HG02798 (cell line): Measurements from ENCODE around the gene TIMP2.
A peak's percentile ranks its signal among the peaks of the same experiment; 100 is the strongest.

Experiments used
- ATAC-seq: cut with Tn5 transposase; IDR thresholded peaks from one replicate; pipeline ENCODE4 v1.9.1; 2021; ENCODE audit warnings: mild to moderate bottlenecking; ENCODE audit not compliant: unreplicated experiment, poor library complexity

The TIMP2 gene

DNA sequence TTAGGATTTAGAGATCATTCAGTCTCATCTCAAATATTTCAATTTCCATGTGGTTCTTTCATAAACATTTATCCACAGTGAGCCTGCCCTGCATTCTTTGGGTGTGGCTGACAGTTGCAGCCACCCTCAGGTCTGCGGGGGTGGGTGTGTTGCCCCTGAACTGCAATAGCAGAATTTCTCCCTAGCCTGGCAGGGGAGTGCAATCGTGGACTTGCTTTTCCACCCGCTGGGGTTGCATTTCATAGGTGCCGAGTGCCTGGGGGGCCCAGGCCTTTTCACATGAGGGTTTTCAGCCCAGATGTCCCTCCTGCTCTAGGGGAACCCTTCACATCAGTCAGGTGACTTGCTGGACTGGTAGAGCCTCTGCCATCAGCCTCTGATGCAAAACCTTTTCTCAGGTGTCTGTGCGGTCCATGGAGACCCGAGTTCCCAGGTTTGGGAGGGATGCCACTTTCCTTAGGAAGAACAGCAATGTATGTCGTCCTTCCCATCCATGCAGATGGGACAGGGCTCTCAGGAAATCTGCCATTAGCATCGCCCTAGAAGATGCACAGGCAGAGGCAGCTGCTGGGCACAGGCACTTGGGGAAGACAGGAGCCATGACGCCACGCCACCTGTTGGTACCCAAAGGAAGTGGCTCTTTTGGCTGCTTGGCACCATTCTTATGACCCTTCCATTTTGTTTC, 82.2 kb downstream of the TIMP2 start:
- no peak for ATAC-seq

DNA sequence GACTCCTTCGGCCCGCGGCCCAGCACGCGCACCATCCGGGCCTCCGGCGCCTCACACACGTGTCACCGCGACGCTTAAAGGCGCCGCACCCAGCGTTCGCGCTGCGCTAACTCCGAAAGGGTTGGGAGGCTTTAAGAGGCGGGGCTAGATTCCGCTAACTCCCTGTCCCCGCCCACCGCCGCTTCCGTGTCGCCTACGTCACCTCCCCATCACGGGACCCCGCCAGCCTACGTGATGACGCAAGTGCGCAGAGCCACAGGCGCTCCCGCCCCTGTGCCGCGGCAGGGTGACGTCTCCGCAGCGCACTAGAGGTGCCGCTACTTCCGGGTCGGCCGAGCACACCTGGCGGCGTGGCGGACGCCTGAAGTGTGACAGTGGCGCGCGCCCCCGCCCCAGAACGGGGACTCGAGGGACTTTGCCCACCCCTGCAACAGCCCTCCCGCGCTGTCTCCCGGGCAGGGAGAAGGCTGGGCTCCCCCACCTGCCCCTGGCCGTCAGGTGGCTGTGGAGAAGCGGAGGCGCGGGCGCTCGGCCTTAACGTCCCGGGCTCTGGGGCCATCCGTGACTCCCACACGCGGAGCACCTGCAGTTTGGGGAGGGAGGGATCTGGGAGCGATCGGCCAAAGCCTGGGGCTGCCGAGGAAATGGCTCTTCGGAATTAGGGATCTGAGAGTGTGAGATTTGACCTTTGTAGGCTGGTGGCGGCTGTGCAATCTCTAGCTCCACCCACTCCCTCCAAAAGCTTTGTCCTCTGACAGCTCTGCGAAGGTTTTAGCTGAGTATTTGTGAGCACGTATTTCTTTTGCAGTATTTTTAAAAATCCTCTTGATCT, 84.2 kb downstream of the TIMP2 start, which contains the start of gene USP36:
Gene USP36, minus strand, starts transcription at position 35 of the 832 bp plus-strand sequence. CDS start 4,451 bp downstream, outside the sequence.
- peak; percentile 95 for ATAC-seq

DNA sequence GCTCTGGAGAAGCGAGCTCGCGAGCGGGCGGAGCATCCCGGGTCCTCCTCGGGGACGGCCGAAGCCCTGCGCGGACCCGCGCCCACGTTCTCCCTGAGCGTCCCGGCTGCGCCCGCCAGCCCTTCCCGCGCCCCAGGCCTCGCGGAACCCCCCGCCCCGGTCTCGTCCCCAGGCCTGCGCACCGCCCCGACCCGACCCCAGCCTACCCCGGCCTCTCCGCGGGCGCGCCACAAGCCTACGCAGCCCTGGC, 84.7 kb downstream of the TIMP2 start:
- ATAC-seq, result no peak

DNA sequence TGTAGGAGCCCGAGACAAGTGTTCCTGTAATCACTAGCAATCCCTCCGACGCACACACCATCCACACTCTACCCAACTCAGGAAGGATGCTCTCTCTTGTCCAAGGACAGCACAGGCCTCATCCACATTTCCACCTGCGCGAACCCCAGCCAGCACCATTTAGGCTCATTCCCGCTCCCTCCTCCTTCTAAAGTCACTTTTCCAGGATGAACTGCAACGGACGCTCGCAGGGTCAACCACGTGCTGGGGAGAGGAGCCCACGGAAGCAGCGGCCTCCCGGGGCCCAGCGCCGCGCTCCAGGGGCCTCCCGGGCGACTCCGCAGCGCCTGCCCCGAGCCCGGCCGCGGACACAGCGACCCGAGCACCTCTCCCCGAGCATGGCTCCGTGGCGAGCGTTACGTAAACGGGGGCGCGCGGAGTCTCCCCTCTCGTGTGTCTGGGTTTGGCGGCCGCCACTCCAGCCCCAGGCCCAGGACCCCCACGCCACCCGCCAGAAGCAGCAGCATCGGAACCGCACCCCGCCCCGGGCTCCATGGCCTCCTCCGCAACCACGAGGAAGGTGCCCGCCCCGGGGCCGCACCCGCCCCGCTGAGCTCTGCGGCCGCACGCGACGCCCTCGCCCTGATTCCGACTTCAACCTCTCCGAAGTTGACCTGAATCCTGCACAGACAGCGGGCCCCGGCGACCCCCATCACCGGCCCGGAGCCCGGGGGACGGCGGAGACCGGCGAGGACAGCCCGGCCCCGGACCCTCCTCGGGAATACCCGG, 85.2 kb downstream of the TIMP2 start:
- ATAC-seq, result peak; percentile 13

DNA sequence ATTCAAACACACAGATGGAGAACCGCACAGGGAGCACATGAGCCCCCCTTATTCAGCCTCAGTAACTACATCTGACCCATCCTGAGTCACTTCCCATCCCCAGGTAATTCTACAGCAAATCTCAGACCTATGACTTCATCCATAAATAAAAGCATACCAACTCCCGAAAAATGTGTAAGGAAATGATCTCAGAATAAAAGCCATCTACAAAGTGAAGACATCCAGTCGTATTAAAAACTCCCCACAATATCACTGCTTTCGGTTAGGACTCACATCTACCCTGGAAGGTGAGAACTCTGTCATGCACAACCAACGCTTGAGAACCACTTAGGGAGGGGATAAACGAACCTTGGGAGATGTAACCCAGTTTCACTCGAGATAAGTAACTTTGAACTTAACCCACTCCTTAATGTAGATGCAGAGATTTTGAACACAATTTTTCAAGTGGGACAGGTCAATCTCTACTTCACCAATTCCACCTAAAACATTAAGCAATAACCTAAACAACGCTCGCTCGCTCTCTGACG, 85.9 kb downstream of the TIMP2 start:
- ATAC-seq, result no peak

DNA sequence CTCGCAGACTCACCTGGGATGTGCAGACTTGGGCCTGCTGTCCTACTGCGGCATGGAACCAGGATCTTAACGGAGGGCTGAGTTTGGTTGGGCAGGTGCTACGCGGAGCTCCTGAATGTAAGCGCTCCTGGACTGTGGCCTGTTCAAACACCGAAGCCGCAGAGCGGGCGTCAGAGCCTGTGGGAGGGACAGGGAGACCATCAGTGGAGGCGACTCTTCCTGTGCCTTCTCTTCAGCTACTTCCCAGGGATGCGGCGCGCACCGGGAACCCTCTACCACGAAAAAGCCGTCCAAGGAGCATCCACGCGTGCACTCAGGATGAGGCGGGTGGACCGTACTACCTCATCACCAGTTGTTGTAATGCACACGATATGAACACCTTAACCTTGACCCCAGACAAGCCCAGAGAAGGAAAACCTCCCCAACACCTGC, 86.6 kb downstream of the TIMP2 start:
- no peak for ATAC-seq

DNA sequence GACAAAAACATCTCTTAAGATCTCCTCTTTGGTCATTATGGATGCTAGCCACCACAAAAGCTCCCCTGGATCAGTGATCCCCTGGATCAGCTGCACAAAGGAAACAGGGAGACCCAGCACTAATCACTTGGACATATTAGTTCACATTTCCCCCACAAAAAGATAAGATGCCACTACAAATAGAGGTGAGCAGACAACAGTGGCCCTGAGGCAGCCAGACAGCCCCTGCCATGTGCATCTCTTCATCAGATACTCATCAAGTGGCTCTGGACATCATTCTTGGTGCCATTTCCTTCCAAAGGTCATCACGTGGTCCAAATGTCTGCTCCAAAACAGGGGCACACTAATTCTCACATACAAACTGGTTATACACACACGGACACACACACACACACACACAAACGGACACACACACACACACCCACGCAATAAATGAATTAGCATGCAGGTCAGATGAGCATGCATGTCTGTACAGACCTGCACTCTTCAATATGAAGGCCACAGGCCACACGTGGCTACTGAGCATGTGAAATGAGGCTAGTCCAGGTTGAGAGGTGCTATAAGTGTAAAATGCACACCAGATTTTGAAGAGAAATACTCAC, 88.7 kb downstream of the TIMP2 start:
- no peak for ATAC-seq

DNA sequence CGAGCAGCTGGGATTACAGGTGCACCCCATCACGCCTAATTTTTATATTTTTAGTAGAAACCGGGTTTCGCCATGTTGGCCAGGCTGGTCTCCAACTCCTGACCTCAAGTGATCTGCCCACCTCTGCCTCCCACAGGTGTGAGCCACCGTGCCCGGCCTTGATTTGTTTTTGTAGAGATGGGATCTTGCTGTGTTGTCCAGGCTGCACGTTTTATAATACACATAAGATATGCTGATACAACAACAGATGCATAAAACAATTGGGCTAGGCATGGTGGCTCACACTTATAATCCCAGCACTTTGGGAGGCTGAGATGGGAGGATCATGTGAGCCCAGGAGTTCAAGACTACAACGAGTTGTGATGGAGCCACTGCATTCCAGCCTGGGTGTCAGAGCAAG, 90.6 kb downstream of the TIMP2 start:
- ATAC-seq, result no peak

DNA sequence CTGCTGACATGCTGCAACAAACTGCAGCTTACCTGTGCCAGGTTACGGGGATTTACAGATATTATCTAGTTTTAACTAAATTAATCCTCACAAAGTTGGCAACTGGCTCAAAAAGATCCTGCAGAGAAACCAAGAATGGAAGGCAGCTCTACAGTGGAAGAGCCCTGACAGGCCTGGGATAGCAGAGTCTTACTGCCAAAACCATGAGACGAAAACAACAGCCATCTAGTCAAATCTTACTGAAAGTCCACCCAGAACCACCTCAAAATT, 92.7 kb downstream of the TIMP2 start:
- no peak for ATAC-seq

DNA sequence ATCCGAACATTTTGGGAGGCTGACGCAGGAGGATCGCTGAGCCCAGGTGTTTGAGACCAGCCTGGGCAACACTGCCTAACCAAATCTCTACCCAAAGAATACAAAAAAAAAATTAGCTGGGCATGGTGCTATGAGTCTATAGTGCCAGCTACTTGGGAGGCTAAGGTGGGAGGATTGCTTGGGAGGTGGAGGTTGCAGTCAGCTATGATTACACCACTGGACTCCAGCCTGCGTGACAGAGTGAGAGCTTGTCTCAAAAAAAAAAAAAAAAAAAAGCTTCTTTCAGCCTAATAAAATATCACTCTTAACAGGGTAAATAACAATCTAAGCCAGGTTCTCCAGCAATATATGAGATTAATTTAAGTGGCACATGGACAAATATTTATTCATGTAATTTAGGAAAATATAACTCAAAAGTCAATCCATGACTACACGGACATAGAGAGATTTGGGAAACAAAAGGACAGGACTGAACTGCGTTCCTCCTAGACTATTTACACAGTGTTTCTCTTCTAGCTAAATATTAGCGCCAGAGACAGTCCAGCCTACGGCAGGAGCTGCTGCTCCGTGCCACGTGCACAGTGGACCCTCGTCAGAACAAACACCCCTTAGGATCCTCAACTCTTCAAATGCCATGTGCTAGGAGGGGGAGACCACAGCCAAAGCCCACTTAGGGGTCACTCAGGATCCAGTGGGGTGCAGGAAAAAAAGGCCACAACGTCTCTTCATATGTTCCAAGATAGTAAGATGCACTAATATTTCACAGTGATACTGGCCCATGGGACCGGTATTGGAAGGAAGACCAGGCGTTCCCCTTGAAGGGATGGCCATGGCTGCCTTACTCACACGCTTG, 93.3 kb downstream of the TIMP2 start:
- ATAC-seq, result no peak

DNA sequence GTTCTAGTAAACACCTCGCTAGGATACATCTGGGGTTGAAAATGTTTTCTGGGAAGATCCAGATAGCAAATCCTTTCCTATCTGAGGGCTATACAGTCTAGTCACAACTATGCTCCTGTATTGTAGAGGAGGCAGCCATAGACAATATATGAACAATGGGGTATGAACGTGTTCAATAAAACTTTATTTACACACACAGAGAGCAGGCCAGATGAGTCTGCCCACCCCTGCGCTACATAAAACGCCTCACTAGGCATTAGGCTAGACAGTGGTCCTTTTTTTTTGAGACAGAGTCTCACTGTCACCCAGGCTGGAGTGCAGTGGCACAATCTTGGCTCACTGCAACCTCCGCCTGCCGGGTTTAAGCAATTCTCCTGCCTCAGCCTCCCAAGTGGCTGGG, 95.7 kb downstream of the TIMP2 start:
- ATAC-seq, result no peak

DNA sequence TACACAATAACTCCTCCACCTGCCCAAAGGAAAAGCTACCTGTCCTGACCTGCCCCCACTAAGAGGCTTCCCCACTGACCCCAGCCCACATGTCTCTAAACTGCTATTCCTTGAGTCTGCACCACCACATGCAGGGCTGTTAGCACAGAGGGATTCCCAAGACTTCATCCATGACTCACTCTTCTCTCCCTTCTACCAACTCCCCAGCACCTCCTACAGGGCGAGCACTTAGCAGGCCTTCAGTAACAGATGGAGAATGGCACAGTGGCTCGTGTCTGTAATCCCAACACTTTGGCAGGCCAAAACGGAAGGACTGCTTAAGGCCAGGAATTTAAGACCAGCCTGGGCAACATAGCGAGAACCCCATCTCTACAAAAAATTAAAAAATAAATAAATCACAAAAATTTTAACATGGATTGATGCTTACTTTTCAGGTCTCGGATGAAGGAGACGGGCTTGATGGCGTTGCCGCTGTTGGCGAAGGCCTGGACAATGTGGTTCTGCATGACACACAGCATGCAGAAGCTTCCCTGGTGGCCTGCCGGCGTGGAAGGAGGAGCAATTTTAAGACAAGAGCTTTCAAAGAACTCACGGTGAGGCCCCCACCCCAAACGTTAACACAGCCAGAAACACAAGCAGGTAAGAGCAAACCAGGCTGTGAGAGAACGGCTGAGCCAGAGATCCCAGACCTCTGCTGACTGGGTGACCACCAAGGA, 96.6 kb downstream of the TIMP2 start:
- no peak for ATAC-seq

DNA sequence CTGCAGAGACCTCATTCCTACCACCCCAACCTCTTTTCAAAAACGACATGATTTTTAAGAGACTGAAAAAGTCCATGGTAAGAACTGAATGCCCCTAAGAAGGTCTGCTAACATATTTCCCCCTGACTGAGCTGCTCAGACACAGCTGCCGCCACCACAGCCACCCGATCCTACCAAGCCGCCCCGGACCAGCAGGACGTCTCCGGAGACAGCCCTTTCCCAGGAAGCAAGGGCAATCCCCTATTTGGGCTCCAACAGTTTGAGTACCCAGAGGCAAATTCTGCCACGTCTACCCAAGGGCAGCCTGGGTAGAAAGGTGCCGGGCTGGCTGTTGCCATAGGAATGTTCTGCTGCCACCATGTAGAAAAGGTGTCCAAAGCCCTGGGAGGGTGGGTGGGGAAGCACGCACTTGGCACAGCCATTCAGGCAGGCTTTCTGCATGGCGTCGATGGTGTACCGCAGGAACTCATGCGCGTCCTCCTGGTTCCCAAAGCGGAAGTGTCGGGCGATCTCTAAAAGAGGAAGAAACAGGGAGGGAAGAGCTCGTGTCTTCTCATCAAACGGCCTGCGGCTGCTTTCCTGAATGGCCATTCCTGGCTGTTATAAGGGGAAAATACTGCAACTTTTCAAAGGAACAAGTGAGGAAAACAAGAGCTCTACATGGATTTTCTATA, 98.2 kb downstream of the TIMP2 start:
- no peak for ATAC-seq

DNA sequence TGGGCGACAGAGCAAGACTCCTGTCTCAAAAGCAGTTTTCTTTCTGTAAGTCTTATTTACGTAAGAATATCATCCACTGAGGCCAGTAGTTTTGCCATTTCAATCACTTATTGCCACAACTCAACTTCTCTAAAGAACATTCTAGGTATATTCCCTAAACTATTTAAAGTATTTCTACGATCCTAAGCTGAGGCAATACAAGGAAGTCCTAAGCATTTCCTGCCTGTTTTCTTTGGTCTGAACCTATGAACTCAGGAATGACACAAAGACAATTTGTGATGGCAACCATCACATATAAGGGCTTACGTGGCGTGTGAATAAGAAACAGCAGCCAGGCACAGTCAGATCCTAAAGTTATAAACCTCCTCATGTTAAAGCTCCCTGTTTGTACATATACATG, 98.8 kb downstream of the TIMP2 start:
- no peak for ATAC-seq

DNA sequence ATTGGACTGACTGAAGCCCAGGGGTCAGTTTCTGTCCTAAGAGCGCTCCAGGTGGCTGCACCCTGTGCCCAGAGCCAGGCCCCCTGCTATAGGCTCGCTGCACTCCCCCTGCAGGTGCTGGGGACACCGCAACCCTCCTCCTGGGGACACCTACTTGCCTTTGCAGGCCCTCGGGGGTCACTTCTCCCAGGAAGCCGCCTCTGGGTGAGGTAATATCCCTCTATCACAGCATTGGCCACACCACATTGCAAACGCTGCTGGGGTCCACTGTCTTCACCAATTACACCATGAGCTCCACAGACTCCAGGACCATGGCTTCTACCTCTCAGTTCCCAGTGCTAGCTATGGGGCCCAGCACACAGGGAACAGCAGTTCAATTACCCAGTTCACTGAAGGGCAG, 99.5 kb downstream of the TIMP2 start:
- no peak for ATAC-seq

DNA sequence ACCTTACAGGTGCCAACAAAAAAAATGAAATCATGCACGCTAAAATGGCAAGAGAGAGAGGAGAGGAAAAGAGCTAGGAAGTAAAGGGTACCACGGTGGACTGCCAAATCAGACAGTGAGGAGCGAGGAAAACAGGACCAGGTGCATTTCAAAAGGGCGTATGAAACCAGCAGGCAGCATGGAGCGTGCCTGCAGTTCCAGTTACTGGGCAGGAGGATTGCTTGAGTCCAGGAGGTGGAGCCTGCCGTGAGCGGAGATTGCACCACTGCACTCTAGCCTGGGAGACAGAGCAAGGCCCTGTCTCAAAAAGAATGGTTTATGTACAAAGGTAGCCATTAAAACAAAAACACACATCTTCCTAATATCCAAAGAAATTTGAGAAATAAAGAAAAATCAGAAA, 100.9 kb downstream of the TIMP2 start:
- ATAC-seq, result no peak

DNA sequence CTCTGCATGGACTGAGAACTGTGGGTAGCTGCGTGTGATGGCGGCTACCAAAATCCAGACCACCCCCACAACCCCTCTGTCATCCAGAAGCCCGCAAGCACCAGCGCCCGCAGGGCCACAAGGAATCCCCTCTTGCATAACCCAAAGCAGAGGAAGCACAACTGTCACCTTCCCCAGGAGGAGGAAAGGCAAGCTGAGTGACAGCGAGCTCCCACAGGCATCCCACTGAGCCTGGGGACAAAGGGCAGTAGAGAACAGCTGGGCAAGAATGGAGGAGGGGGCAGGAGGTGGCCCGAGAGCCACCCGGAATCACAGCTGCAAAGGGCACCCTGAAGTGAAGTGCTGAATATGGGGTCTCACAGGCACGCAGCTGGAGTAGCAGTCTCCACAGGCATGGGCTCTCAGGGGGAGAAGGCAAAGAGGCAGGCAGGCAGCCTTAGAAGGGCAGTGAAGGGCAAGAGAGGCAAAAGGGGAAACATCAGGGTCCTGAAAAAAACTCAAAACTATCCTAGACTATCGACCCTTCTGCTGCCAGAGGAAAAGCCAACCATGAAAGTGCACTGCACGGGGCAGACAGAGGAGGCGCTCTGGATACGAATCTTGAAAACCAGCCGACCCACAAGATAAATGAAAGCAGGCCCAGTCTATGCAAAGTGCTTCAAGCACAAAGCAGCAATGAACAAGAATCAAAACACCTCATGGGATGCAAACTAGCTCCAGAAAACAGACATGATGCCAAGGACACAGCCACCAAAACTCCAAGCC, 101.7 kb downstream of the TIMP2 start:
- ATAC-seq, result no peak

DNA sequence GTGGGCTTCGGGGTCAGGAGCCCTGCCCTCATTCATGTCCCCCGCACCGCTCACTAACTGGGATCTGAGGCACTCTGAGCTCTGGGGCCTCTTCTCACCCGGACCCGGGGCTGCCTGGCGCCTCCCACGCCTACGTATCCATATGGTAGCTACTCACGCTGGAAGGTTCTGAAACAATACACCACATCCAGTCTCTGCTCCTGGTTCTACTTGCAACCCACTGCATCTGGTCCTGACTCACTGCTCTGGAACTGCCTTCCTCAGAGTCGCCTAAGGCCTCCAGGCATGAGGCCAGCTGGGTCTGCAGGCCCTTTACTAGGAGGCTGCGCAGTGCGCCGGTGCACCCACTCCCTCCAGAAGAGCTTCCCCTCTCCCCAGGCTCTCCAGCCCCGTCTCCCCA, 102.6 kb downstream of the TIMP2 start:
- no peak for ATAC-seq
